Measurements from ENCODE around the gene GALNT14.

- TF ChIP-seq, protein P1, sequence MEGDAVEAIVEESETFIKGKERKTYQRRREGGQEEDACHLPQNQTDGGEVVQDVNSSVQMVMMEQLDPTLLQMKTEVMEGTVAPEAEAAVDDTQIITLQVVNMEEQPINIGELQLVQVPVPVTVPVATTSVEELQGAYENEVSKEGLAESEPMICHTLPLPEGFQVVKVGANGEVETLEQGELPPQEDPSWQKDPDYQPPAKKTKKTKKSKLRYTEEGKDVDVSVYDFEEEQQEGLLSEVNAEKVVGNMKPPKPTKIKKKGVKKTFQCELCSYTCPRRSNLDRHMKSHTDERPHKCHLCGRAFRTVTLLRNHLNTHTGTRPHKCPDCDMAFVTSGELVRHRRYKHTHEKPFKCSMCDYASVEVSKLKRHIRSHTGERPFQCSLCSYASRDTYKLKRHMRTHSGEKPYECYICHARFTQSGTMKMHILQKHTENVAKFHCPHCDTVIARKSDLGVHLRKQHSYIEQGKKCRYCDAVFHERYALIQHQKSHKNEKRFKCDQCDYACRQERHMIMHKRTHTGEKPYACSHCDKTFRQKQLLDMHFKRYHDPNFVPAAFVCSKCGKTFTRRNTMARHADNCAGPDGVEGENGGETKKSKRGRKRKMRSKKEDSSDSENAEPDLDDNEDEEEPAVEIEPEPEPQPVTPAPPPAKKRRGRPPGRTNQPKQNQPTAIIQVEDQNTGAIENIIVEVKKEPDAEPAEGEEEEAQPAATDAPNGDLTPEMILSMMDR (IDR thresholded peaks at IDR 0.05; ENCODE audit: low read length) = no peak
- no peak for TF ChIP-seq EZH2phosphoT487 (IDR thresholded peaks at IDR 0.05; ENCODE audit: low read length)
- no peak for TF ChIP-seq EZH2 (optimal IDR thresholded peaks at IDR 0.05; ENCODE audit: low read depth, low read length)
Measured at GRCh38 chr2:30978854-30979253, 159.4 kb downstream of the GALNT14 start.
